DOHH2 (cell line): ENCODE measurements around the gene LSMEM2.

Experiments
- H3F3A ChIP-seq: fragments of 200-600 bp; sonication (generic), shearing (Covaris generic); 2 replicates; pipeline ENCODE4 v1.6.0; 2016; ENCODE audit warnings: antibody characterized with exemption, mild to moderate bottlenecking; ENCODE audit not compliant: control insufficient read depth, insufficient read depth
- H3K27ac ChIP-seq: fragments of 200-600 bp; sonication (generic); 2 replicates; pipeline ENCODE4 v1.5.1; 2014; ENCODE audit warnings: low read depth, mild to moderate bottlenecking, low read length, moderate library complexity
- H3K27me3 ChIP-seq: fragments of 200-600 bp; sonication (generic); 2 replicates; pipeline ENCODE4 v1.6.1; 2014; ENCODE audit warnings: mild to moderate bottlenecking, low read length, mixed read lengths; ENCODE audit not compliant: control insufficient read depth
- H3K36me3 ChIP-seq: fragments of 200-600 bp; sonication (generic); 2 replicates; pipeline ENCODE4 v1.6.1; 2014; ENCODE audit warnings: mild to moderate bottlenecking, low read length, moderate library complexity, mixed read lengths; ENCODE audit not compliant: control insufficient read depth
- H3K4me1 ChIP-seq: fragments of 200-600 bp; sonication (generic); 2 replicates; pipeline ENCODE4 v1.6.1; 2014; ENCODE audit warnings: mild to moderate bottlenecking, low read length, mixed read lengths; ENCODE audit not compliant: control insufficient read depth
- H3K4me2 ChIP-seq: fragments of 200-600 bp; sonication (generic); 2 replicates; pipeline ENCODE4 v1.6.0; 2014; ENCODE audit warnings: mild to moderate bottlenecking, low read length, moderate library complexity
- H3K4me3 ChIP-seq: fragments of 200-600 bp; sonication (generic); 2 replicates; pipeline ENCODE4 v1.5.1; 2014; ENCODE audit warnings: mild to moderate bottlenecking, low read length, mixed read lengths
- H3K79me2 ChIP-seq: fragments of 200-600 bp; sonication (generic); 2 replicates; pipeline ENCODE4 v1.6.1; 2014; ENCODE audit warnings: mild to moderate bottlenecking, low read length, mixed read lengths; ENCODE audit not compliant: control insufficient read depth
- H3K9me2 ChIP-seq: fragments of 200-600 bp; sonication (generic); replicated peaks from 2 replicates; pipeline ENCODE4 v1.6.1; 2014; ENCODE audit warnings: mild to moderate bottlenecking, low read length, mixed read lengths; ENCODE audit not compliant: control insufficient read depth
- H3K9me3 ChIP-seq: fragments of 200-600 bp; sonication (generic); 2 replicates; pipeline ENCODE4 v1.6.1; 2014; ENCODE audit warnings: antibody characterized with exemption, low read length, mixed read lengths; ENCODE audit not compliant: control insufficient read depth, insufficient read depth
- H4K20me1 ChIP-seq: fragments of 200-600 bp; sonication (generic); 2 replicates; pipeline ENCODE4 v1.6.0; 2014; ENCODE audit warnings: low read depth, mild to moderate bottlenecking, antibody characterized with exemption, low read length, moderate library complexity; ENCODE audit not compliant: control insufficient read depth, insufficient read depth
- CTCF ChIP-seq: fragments of 200-600 bp; sonication (generic); IDR thresholded peaks from one replicate; pipeline ENCODE4 v1.5.1; 2014; ENCODE audit warnings: antibody characterized with exemption, mild to moderate bottlenecking, low read depth, low read length; ENCODE audit not compliant: poor library complexity, severe bottlenecking
- EZH2phosphoT487 ChIP-seq: fragments of 200-600 bp; sonication (generic); IDR thresholded peaks from 2 replicates; pipeline ENCODE4 v1.6.1; 2017; ENCODE audit warnings: borderline replicate concordance, mild to moderate bottlenecking, antibody characterized with exemption, low read length, moderate library complexity, mixed read lengths

The LSMEM2 gene

GRCh38 chr3:50245831-50246516, 32.9 kb upstream of the LSMEM2 start:
- peaks cover 19% of the 10 kb centered on the region for H3F3A ChIP-seq
- peaks cover 58% of the 10 kb centered on the region for H3K4me1 ChIP-seq
- peak; percentile 99 for TF ChIP-seq CTCF
- no peak for TF ChIP-seq EZH2phosphoT487
- peak overlapping the region; percentile 79 for H3K4me2 ChIP-seq
- peak overlapping the region; percentile 39 for H3K27ac ChIP-seq
- peaks cover 32% of the 10 kb centered on the region for H3K36me3 ChIP-seq
- H3K27me3 ChIP-seq, result no peaks in the 10 kb centered on the region
- no peaks in the 10 kb centered on the region for H3K9me2 ChIP-seq
- H3K4me3 ChIP-seq, result peak overlapping the region; percentile 67
- no peaks in the 10 kb centered on the region for H3K9me3 ChIP-seq
- peaks cover 27% of the 10 kb centered on the region; the same call in 1 of the 2 replicates for H4K20me1 ChIP-seq
- H3K79me2 ChIP-seq, result peaks cover 93% of the 10 kb centered on the region

- H3K36me3 ChIP-seq, result peaks cover 37% of the 10 kb centered on the region
- H3K4me2 ChIP-seq, result peak overlapping the region; percentile 79
- H3K4me3 ChIP-seq, result peak overlapping the region; percentile 67
- 0 out of 2 replicates have a peak overlapping the region, but pooled peaks have one; percentile 39 for H3K27ac ChIP-seq
- H3F3A ChIP-seq, result peaks cover 19% of the 10 kb centered on the region
- TF ChIP-seq EZH2phosphoT487 (no peak), CTCF (peak; percentile 53)
- H4K20me1 ChIP-seq, result peaks cover 27% of the 10 kb centered on the region; the same call in 1 of the 2 replicates
- peaks cover 93% of the 10 kb centered on the region for H3K79me2 ChIP-seq
- H3K9me3 ChIP-seq, result no peaks in the 10 kb centered on the region
- peaks cover 52% of the 10 kb centered on the region for H3K4me1 ChIP-seq
- H3K9me2 ChIP-seq, result no peaks in the 10 kb centered on the region
- H3K27me3 ChIP-seq, result no peaks in the 10 kb centered on the region
Observed at GRCh38 chr3:50246517-50246954, 32.4 kb upstream of the LSMEM2 start.

GRCh38 chr3:50248387-50248786, 30.5 kb upstream of the LSMEM2 start:
- Histone ChIP-seq H3K4me2 (no peak overlapping the region), H3K4me1 (peaks cover 33% of the 10 kb centered on the region), H3K27me3 (no peaks in the 10 kb centered on the region), H4K20me1 (peaks cover 21% of the 10 kb centered on the region; the same call in 1 of the 2 replicates), H3K79me2 (peaks cover 78% of the 10 kb centered on the region), H3F3A (peaks cover 10% of the 10 kb centered on the region; the same call in 1 of the 2 replicates), H3K9me2 (no peaks in the 10 kb centered on the region), H3K27ac (no peak overlapping the region), H3K36me3 (peaks cover 36% of the 10 kb centered on the region), H3K9me3 (no peaks in the 10 kb centered on the region), H3K4me3 (no peak overlapping the region)
- no peak for TF ChIP-seq CTCF
- TF ChIP-seq EZH2phosphoT487, result no peak
